GM18508 (cell line): ENCODE measurements around the gene TRIM5.
A peak's percentile ranks its signal among the peaks of the same experiment; 100 is the strongest.

Source experiments
- ATAC-seq: cut with Tn5 transposase; IDR thresholded peaks from one replicate; pipeline ENCODE4 v1.9.1; 2021; ENCODE audit warnings: moderate number of reproducible peaks; ENCODE audit not compliant: insufficient read depth, unreplicated experiment

The TRIM5 gene

DNA sequence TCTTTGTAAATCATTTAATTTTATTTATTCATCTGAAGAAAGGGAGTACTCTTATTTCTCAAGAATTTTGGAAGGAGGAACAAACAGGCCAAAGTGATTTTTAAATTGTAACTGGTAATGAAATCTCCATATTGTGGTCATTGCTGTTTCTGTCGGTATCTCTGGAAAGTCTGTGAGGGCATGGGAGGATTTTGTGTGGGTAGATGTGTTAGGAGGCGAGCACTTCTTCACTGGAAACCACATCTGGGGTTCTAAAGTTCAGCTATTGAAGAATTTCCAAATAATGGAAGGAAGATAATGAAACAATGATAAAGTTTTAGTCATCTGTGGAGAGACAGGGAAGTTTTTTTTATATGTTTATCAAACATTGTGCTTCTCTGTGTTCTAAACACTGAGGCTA is 53.5 kb downstream of the TRIM5 start:
- ATAC-seq, result no peak

GRCh38 chr11:5626196-5626595 is 58.7 kb downstream of the TRIM5 start:
- no peak for ATAC-seq

- no peak for ATAC-seq
Measured at GRCh38 chr11:5625281-5625680, 59.6 kb downstream of the TRIM5 start.

GRCh38 chr11:5624489-5625279 is 60.2 kb downstream of the TRIM5 start, which contains the start of gene TRIM34:
TRIM34 (plus strand) TSS chr11:5625001; CDS start chr11:5632332, 7,331 bp downstream.
- peak; percentile 98 for ATAC-seq

DNA sequence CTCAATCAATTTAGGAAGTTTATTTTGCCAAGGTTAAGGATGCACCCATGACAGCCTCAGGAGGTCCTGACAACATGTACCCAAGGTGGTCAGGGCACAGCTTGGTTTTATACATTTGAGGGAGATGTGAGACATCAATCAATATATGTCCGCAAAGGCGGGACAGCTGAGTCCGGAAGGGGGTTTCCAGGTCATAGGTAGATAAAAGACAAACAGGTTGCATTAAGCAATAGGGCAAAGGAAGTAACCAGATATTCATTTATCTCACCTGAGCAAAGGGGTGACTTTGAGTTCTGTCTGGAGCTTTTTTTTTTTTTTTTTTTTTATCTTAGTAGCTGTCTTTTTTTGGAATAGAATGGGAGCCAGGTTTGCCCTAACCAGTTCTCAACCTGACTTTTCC is 62.1 kb downstream of the TRIM5 start:
- ATAC-seq, result no peak

- ATAC-seq, result no peak
Measured at GRCh38 chr11:5621580-5621979, 63.3 kb downstream of the TRIM5 start.

DNA sequence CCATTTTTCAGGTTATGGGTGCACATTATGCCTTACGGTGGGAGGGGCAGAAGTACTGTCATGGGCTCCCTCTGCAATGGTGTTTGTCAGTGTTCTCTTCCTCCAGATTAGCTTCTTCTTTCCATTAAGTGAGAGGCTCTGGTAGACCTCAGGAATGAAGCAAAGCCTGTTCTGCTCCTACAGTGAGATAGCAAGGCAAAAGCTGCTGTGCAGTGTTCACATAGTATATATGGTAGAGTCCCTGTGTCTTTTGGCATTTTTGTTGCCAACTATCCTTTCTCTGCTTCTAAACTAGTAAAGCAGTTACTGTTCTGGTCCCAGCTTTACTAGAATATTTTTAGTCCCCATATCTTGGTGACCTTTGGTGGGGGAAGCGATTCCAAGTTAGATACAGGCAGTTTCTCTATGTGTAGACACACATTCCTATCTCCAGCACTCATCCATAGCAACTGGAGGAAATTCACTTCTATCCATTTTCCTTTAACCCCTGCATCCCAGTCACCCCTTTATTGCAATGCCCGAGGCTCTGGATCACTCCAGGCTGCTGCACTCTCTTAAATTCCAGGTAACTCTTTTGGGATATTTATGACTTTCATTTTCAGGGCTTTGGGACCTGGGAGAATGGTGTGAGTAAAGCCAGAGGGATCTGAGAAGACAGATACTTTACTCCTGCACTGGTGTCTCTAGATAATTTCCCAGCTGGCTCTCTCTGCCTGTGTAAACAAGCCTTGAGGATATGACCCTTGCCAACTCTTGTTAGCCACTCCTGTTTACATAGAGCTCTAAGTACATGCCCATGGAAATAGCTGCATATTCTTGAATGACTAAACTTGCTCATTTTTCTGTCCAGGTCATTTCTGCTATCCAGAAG is 64.0 kb downstream of the TRIM5 start:
- no peak for ATAC-seq

DNA sequence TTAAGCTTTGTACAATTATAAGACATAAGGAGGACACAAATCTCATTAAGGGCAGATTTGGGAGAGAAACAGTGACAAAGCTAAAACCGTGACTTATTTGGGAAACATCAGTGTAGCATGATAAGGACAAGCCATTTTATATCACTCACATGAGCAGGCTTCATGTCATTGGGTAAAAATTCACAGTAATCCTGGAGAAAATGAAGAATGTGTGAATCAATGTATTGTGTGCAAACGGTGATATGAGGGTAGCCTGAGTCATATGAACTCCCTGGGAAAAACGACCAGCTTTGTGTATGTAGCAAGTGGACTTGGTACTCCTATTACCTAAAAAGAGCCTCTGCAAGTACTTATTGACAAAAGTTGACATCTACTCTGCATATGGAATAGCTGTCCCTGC is 66.1 kb downstream of the TRIM5 start:
- no peak for ATAC-seq
